Effector memory CD4-positive, alpha-beta T cell (primary cell): ENCODE results near the gene TENM4.

ENCODE experiments used
- DNase-seq, 3 donors: peaks; one replicate each; pipeline ENCODE4 v3.0.0-alpha.2; 2020
- H3K27ac ChIP-seq: 2 replicates; pipeline ENCODE4 v1.7.0; 2013; ENCODE audit warnings: mild to moderate bottlenecking, low read length, moderate library complexity; ENCODE audit not compliant: insufficient read depth, poor library complexity, severe bottlenecking
- H3K27me3 ChIP-seq: replicated peaks from 2 replicates; pipeline ENCODE4 v1.7.0; 2013; ENCODE audit warnings: mild to moderate bottlenecking, low read length; ENCODE audit not compliant: insufficient read depth, control insufficient read depth, poor library complexity, severe bottlenecking
- H3K36me3 ChIP-seq: 2 replicates; pipeline ENCODE4 v1.7.0; 2013; ENCODE audit warnings: mild to moderate bottlenecking, low read length, moderate library complexity; ENCODE audit not compliant: control insufficient read depth, insufficient read depth
- H3K4me1 ChIP-seq: 2 replicates; pipeline ENCODE4 v1.7.0; 2013; ENCODE audit warnings: low read length, mild to moderate bottlenecking; ENCODE audit not compliant: control insufficient read depth, insufficient read depth, poor library complexity, severe bottlenecking
- H3K4me3 ChIP-seq: 2 replicates; pipeline ENCODE4 v1.7.0; 2013; ENCODE audit warnings: low read length, low read depth, mild to moderate bottlenecking; ENCODE audit not compliant: insufficient read depth, poor library complexity, severe bottlenecking
- H3K9me3 ChIP-seq: 2 replicates; pipeline ENCODE4 v1.7.0; 2013; ENCODE audit warnings: mild to moderate bottlenecking, low read length, moderate library complexity; ENCODE audit not compliant: control insufficient read depth

Gene TENM4

DNA sequence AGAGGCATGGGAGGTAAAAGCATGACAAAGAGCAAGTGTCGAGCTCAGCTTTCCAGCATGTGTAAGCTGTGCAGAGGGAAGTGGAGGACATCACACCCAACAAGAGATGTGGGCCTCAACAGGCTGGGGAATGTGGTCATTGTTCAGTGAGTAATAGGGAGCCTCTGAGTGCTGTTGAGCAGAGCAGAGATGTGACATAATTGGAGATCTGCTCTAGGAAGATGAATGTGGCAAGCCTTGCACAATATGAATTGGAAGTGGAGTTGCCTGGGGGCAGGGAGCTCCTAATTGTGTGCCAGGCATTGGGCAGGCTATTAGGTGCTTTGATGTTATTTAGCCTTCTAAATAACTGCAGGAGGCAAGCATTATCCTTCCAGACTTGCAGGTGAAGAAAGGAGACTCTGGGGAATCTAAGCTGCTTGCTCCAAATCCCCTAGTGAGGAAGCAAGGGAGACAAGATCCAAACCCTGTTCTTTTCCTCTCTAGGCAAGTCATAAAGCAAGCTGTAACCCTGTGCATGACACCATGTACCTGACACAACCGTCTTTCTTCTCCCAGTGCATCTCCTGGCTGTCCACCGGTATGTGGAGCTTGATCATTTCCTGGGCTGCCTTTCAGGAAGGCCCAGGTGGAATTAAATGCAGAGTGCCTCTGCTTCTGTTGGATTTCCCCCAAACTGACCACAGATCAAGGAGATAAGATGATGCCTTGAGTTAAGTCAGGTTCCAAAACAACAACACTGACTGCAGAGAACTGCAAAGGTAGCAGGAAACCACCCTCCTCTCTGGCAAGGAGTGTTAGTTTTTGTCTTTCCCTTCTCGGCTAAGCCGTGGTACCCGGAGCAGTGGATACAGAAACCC lies 221.4 kb downstream of the TENM4 start:
- Histone ChIP-seq H3K36me3 (no peaks in the 10 kb centered on the region), H3K27me3 (no peaks in the 10 kb centered on the region), H3K27ac (no peak overlapping the region), H3K4me1 (no peaks in the 10 kb centered on the region), H3K9me3 (no peaks in the 10 kb centered on the region), H3K4me3 (no peak overlapping the region)
- DNase-seq: no peak

DNA sequence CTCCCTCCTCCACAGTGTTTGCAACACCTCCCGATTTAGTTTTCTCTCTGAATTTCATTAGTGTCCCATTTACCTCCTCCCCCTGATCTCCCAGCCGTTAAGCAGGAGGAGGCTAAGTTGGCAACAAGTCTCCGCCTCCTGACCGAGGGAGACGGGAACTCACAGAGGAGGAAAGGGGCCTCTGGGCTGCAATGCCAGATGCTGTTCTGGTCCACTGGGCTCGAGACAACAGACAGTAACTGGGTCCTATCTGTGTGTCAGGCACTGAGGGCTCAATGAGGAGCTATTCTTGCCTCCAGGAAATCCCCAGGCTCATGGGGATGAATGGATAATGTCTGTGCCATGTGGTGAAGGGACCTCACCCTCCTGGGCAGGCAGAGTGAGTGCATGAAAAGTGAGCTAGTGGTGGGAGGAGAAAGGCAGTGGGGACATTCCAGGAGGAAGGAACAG lies 228.1 kb downstream of the TENM4 start:
- Histone ChIP-seq H3K36me3 (no peaks in the 10 kb centered on the region), H3K4me1 (no peaks in the 10 kb centered on the region), H3K27ac (no peak overlapping the region), H3K9me3 (no peaks in the 10 kb centered on the region), H3K4me3 (no peak overlapping the region), H3K27me3 (no peaks in the 10 kb centered on the region)
- DNase-seq: no peak

DNA sequence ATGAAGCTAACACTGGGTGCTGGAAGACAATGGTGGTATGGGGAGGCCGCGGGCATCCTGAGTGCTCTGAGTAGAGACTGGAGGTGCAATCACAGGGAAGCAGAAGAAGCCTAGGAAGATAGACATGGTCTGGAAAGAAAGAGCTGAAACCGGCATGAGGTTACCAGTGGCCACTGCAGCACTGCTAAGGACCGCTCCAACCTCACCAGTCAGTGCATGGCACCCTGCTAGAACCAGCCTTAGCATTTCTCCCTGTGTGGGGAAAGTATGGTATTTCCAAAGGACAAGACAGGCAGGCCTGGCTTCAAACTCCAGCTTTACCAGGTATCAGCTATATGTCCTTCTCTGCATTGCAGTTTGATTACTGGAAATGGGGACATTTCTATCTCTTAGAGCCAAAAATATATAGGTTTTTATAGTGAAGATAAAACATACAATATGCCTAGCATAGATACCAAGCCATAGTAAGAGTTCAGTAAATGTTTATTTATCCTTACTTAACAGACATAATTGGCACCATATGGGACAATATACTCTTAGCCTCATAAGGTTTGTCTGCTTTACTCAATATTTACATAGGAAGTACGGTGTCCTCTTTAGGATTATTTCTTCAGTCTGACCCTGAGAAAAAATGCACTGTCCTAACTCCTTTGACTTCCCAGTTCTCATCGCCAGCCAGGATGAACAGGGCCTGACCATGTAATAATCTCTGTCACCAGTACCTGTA lies 231.1 kb downstream of the TENM4 start:
- Histone ChIP-seq H3K4me1 (no peaks in the 10 kb centered on the region), H3K36me3 (no peaks in the 10 kb centered on the region), H3K27me3 (no peaks in the 10 kb centered on the region), H3K9me3 (no peaks in the 10 kb centered on the region), H3K4me3 (no peak overlapping the region), H3K27ac (no peak overlapping the region)
- DNase-seq: no peak

DNA sequence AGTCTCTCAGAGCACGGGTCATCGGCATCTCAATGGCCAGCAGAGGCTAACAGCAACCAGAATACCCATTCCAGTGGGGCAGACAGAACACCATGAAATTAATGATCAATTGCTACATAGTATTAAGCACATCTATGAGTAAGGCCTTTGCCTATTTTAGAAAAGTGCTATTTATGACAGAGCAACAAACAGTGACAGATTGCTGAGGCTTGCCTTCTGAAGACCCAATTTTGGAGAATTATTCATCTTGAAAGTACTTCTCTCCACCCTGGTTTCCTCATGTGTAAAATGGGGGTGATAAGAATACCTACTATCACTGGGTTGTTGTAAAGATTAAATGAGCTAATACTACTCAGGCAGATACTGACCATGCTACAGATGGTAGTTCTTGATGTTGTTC lies 232.7 kb downstream of the TENM4 start:
- Histone ChIP-seq H3K9me3 (no peaks in the 10 kb centered on the region), H3K4me1 (no peaks in the 10 kb centered on the region), H3K36me3 (no peaks in the 10 kb centered on the region), H3K27ac (no peak overlapping the region), H3K27me3 (no peaks in the 10 kb centered on the region), H3K4me3 (no peak overlapping the region)
- no peak for DNase-seq

DNA sequence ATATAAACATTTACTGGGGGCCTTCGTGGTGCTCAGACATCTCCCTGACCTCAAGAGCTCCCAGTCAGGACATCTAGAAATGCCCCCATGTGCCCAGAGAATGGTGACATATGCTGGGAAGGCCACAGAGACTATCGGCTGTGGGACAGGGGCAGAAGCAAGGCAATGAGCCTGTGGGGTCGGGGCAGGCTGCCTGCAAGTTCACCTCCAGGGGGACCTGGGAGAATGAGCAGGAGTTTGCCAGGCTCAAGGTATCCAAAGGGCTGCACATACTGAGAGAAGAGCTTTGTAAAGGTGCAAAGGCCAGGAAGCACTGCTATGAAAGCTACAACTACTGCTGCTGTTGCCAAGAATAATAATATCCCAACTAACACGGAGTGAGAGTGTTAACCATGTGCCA lies 233.9 kb downstream of the TENM4 start:
- no peaks in the 10 kb centered on the region for H3K9me3 ChIP-seq
- no peaks in the 10 kb centered on the region for H3K4me1 ChIP-seq
- no peak overlapping the region for H3K4me3 ChIP-seq
- no peaks in the 10 kb centered on the region for H3K27me3 ChIP-seq
- DNase-seq: no peak
- H3K27ac ChIP-seq: no peak overlapping the region
- no peaks in the 10 kb centered on the region for H3K36me3 ChIP-seq

DNA sequence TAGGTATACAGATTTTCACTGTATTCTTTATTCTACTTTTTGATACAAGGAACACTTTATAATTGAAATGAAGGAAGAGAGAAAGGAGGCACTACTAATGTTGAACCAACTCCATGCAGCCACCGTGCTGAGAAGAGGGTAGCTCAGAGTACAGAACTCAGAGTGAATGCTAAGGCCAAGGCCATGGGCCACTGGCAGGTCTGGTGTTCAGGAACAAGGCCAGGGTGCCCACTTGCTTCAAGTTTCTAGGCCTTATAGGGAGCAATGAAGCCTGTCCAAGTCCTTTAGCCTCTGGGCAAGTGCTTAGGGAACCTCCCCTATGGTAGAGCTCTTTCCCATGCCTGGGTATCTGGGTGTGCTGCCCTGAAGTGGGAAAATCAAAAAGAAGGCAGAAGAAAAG lies 235.0 kb downstream of the TENM4 start:
- H3K27ac ChIP-seq: no peak overlapping the region
- H3K9me3 ChIP-seq: no peaks in the 10 kb centered on the region
- no peak for DNase-seq
- H3K4me3 ChIP-seq: no peak overlapping the region
- no peaks in the 10 kb centered on the region for H3K27me3 ChIP-seq
- H3K4me1 ChIP-seq: no peaks in the 10 kb centered on the region
- H3K36me3 ChIP-seq: no peaks in the 10 kb centered on the region

DNA sequence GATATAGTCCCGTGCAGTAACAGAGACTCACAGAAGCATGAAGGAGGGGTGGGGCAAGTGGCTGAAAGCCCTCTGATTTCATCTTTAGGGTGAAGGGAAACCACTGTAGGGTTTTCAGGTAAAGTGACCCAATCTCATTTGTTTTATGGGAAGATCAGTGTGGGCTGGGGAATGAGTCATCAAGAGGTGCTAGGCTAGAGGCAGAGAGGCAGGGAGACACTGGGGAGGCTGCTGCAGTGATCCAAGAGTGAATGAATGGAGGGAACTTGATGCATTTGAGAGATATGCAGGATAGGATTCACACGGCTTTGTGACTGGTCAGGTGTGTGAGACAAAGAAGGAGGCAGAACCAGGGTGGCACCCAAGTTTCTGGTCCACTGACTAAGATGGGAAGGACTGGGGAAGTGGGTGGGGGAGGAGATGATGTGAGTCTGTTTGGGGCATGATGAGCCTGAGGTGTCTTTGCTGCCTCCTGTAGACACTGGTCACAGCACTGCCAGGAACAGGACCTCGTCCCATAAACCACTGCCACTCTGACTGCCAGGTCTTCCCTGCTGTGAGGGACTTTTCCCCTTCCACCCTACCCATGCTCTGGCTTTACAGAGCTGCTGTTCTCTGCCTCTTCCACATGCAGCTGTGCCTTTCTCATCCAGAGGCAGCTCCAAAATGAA lies 239.0 kb downstream of the TENM4 start:
- Histone ChIP-seq H3K27me3 (no peaks in the 10 kb centered on the region), H3K4me3 (no peak overlapping the region), H3K4me1 (no peaks in the 10 kb centered on the region), H3K36me3 (no peaks in the 10 kb centered on the region), H3K9me3 (no peaks in the 10 kb centered on the region), H3K27ac (no peak overlapping the region)
- no peak for DNase-seq

DNA sequence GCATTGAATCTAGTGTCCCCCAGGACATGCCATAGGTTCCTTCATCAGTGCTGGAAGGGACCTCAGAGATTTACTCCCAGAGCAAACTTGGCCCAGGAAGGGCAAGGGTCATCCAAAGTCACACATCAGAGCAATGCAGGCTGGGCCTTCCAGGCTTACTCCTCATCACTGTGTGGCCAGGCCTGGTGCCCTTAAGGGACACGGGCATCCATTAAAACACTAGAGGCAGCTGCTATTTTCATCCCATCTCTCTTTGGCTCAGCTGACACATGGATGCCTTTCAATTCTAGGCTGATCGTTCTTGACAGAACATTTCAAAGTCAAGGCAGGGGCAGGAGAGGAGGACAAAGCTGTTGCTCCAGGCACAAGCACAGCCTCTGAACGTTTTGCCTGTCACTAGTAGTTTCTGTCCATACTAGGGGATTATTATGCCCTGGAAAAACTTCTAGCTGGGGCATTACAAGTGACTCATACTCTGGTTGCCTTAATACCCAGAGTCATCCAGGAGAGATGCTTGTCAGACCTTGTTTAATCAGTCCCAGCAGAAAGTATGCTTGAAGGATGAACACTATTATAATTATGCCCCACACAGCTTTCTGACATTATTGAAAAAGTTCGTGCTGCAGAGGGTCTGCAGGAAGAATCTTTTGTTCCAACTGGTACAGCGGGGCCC lies 240.3 kb downstream of the TENM4 start:
- H3K36me3 ChIP-seq: no peaks in the 10 kb centered on the region
- no peak for DNase-seq
- H3K4me1 ChIP-seq: no peaks in the 10 kb centered on the region
- no peaks in the 10 kb centered on the region for H3K9me3 ChIP-seq
- H3K27me3 ChIP-seq: no peaks in the 10 kb centered on the region
- H3K4me3 ChIP-seq: no peak overlapping the region
- H3K27ac ChIP-seq: no peak overlapping the region

DNA sequence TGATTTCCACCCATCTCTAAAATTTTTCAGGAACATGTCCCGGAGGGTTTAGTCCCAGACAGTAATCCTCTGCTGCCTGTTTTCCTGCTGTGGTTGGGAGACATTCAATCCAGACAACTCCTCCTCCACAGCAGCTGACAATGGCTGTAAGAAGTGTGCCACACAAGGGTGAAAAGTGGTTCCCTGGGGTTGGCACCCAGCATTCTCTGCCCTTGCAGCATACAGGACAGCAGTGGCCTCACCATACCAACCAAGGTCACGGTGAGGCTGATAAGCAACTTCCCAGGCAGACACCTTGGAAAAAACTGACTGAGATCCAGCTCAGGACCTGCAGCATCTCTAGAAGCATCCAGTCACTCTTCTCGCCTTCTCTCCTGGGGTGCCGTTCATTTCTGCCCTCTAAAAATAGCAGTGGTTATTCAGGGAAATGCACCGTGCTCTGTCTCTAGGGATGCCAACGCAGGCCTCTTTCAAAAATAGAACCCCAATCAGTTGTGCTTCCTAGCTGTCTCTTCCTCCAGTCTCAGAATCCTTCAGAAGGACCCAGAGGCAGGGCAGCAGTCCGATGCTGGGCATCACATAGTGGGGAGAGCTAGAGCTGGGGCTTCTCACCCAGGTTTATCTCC lies 241.0 kb downstream of the TENM4 start:
- Histone ChIP-seq H3K27me3 (no peaks in the 10 kb centered on the region), H3K9me3 (no peaks in the 10 kb centered on the region), H3K27ac (no peak overlapping the region), H3K36me3 (no peaks in the 10 kb centered on the region), H3K4me3 (no peak overlapping the region), H3K4me1 (no peaks in the 10 kb centered on the region)
- no peak for DNase-seq
